Astrocyte of the hippocampus (primary cell): ENCODE results near the gene PRSS36.
"Not testable (repeated sequence)": the region's sequence is repeated elsewhere in the genome, so short reads cannot be mapped to it uniquely, and the experiment has no call there.

ENCODE experiments used
- DNase-seq: peaks from one replicate; pipeline ENCODE4 v3.0.0; 2011; ENCODE audit warnings: low read depth, low spot score

PRSS36 gene

DNA sequence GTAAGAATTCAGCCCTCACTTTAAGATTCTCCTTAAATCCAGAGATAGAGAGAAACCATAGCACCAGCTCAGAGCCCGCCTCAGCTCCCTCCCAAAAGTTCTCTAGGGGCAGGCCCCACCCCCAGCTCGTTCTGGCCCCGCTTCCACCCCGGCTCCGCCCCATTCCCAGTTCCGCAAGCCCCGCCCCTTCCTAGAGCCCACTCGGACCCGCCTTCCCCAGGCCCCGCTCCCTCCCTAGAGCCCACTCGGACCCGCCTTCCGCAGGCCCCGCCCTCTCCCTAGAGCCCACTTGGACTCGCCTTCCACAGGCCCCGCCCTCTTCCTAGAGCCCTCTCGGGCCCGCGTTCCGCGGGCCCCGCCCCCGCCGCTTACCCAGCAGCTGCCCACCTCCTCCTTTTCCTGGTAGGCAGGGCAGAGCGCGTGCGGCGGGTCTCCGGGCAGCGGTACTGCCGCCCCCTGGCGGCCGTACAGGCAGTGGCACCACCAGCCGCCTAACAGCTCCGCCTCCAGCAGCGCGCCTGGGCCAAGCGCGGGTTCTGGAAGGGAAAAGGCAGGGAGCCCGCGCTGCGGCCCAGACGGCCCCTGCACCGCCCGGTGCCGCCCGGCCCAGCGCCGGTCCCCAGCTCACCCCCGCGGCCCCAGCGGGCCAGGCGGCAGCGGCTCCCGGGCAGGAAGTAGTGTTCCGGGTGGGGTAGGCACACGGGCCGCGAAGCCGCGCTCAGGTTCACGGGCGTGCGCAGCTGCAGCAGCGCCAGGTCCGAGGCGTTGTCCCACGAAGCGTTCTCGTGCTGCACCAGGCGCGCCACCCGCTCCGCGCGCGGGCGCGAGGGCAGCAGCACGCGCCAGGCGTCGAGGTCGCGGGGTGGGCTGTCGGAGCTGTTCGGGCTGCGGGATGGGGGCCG lies 7.5 kb downstream of the PRSS36 start:
- peak; percentile 100 for DNase-seq

DNA sequence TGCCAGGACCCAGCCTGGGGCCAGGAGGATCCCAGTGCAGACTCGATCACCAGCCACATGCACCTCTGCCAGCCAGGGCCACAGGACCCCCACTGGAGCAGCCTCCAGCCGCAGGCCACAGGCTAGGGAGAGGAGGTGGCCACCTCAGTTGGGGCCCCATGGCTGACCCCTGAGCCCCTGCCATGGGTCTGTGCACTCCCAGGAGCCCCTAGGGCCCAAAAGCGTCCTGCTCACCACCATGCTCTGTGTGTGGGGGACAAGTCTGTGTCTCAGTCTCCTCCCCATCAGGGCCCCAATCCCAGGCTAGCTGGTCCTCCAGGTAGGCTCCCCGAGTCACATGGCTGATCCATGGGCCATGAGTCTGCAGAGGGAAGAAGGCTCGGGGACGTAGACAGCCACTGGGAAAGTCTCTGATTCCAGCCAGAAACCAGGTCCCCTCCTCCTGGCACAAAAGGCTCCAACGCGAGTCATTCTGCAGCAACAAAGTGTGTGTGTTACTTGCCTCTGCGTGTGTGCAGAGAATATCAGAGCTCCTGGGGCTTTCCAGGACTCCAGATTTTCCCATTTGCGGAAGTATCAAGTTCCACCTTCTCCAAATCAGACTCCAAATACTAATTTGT lies 8.3 kb downstream of the PRSS36 start:
- no peak for DNase-seq

DNA sequence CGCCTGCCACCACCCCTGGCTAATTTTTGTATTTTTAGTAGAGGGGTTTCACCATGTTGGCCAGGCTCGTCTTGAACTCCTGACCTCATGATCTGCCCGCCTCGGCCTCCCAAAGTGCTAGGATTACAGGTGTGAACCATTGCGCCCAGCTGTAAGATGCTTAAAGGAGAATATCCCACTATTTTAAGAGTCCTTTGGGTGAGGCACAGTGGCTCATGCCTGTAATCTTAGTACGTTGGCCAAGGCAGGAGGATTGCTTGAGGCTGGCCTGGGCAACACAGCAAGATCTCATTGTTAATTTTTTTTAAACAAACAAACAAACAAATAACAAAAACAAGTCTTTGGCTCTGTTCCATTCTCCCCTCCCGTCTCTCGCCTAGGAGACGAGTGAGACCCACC lies 8.8 kb downstream of the PRSS36 start:
- DNase-seq: not testable (repeated sequence)

DNA sequence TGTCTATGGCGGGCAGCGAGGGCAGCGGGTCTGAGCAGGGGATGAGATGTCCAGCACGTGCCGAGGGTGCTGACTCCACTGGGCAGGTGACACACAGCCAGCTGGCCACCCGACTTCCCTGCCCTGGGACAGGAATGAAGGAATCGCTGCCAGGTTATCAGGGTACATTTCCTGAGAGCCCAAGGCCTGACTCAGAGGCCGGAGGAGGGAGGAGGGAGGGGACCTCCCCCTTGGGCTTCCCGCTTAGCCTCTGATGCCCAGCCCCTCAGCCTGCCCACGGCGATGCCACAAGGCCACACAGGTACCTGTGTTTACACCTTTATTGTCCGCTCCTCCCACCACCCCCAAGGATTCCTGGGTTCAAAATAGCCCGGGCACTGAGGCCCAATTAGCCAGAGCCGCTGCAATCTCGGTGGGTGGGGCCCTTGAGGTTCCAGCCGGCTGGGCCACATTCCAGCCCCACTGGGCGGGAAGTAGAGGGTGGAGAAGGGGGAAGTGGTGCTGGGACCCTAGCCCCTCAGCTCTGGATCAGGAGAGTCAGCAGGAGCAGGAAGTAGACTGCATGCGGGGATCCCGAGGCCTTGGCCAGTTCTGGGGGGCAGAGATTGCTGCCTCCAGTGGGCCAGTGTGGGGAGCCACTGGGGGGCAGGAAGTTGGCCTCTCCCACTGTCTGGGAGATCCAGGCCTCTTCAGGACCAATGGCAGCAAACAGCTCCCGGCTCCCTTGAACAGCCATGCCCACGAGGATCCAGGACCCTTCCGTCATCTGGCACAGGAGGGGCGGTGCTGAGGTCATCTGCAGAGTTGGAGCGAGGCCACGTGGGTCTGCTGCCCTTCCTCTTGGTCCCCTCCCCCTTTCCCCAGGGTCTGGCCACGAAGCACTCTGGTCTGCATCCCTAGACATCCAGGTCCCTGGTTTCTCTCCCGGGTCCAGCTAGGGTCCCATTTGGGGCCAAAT lies 11.0 kb downstream of the PRSS36 start:
- peak; percentile 91 for DNase-seq

DNA sequence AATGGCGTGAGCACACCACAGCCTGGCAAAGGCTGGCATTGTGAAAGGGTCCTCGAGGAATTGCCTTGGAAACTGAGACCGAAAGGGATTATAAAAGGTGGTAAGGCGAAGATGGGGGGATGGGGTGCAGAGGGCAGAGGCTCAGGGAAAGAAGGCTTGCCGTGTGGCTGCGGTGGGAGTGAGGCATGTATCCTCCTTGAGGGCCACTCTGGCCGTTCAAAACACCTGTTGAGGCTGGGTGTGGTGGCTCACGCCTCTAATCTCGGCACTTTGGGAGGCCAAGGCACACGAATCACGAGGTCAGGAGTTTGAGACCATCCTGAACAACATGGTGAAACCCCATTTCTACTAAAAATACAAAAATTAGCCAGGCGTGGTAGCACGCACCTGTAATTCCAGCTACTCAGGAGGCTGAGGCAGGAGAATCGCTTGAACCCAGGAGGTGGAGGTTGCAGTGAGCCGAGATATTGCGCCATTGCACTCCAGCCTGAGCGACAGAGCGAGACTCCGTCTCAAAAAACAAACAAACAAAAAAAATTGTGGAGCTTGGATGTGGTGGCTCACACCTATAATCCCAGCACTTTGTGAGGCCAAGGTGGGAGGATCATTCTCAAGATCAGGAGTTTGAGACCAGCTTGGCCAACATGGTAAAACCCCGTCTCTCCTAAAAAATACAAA lies 12.9 kb downstream of the PRSS36 start:
- DNase-seq: not testable (repeated sequence)

DNA sequence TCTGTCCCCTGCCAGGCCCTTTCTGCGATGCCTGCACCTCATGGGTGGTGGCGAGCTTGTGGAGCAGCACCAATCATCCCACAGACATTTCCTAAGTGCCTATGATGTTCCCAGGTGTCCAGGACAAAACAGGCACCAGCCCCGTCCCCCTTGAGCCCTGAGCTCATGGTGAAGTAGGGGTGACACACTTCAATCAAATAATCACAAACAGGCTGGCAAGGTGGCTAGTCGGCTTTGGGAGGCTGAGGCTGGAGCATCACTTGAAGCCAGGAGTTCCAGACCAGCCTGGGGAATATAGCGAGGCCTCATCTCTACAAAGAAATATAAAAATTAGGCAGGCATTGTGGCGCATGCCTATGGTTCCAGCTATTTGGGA lies 13.6 kb downstream of the PRSS36 start:
- DNase-seq: no peak

DNA sequence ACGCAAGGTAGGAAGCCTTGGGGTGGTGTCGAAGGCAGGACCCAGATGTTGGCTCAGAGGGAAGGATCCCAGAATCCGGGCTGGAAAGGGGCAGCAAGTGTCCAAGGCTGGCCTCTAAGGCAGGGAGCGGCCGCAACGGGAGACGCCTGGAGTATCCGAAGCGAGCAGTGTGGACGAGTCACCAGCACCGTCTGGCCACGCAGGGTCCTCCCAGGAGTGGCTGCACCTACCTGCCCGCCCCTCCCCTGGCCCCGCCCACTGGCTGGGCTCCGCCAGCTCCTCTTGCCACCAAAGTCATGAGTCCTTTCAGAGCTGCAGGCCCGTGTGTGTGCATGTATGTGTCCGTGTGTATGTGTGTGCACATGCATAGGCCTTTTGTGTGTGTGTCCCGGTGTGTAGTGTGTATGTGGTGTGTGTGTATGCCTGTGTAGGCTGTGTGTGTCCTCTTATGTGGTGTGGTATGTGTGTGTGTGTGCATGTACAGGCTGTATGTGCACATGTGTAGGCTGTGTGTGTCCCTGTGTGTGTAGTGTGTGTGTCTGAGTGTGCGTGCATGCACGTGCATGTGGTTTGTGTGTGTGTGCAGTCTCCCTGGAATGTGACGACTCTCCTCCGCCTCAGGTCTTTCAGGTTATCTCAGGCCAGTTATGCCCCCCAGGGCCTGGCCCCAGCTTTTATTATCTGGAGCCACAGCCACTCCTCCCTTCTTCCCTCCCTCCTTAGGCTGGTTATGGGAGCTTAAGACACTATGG lies 14.2 kb downstream of the PRSS36 start, which contains the start of gene PRSS8:
Gene PRSS8 (minus strand): TSS at position 193 of the 752 bp plus-strand sequence. CDS start 229 bp downstream, outside the sequence.
- DNase-seq: no peak

DNA sequence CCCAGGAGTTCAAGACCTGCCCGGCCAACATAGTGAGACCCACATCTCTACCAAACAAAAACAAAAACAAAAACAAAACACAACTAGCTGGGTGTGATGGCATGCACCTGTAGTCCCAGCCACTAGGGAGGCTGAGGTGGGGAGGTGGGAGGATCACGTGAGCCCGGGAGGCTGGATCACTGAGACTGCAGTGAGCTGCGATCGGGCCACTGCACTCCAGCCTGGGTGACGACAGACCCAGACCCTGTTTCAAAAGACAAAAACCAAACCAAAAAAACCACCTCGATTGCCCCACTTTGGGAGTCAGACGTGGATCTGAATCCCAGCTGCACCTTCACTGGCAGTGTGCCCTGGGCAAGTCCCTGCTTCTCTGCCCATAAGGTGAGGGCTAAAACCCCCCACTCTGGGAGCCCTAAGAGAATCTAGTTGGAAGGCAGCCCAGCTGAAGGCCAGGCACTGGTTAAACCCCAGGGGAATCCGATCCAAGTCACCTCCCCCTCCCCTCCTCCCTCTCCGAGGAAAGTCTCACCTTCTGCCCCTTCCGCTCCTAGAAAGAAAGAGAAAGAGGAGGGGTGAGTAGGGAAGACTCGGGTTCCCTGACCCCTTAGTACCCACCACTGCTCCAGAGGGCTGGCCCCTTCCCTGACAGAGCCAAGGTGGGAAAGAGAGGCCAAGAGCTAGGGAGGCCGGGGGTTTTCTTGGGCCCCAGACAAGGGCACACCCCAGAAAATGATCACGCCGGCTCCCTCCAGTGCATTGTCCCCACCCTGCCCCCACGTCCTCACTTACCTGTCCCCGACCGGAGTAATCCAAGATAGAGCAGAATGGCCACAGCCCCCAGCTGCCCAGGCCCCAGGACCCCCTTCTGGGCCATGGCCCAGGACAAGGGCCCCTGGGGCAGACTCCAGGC lies 15.0 kb downstream of the PRSS36 start:
- peak; percentile 31 for DNase-seq

DNA sequence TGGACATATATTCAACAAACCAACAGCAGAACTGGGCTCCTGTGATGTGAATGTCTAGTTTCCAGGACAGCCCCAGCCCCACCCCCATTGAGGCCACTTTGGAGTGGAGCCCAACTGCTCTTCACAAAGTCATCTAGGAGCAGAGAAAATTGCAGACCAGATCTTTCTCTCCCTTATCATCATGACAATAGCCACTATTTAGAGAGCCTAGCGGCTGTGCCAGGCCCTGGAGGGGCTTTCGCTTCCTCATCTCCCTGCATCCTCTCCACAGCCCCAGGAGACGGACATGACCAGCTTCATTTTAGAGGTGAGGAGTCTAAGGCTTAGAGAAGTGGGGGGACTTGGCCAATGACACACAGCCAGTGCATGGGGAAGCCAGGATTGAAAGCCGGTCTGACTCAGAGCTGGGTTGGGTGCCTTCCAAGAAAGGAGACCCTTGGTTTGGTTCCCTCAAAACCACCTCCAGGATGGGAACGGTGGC lies 15.7 kb downstream of the PRSS36 start:
- peak; percentile 57 for DNase-seq

DNA sequence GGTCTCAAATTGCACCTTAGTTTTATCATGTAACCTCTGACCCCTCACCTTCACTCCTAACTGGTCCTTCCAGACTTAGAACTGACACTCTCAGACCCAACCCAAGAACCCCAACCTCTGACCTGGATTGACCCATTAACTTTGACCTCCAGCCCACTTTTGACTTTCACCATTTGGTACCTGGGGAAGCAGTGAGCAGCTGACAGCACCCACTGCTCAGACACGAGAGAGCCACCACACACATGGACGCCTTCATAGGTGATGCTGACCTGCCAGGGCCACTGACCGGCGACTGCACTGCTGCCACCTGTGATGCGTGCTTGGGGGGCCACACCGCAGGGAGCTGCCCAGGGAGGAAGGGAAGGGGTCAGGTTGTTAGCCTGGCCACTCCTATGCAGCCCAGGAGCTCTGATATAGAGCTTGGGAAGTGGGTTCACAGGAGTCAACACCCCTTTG lies 16.8 kb downstream of the PRSS36 start:
- DNase-seq: no peak

DNA sequence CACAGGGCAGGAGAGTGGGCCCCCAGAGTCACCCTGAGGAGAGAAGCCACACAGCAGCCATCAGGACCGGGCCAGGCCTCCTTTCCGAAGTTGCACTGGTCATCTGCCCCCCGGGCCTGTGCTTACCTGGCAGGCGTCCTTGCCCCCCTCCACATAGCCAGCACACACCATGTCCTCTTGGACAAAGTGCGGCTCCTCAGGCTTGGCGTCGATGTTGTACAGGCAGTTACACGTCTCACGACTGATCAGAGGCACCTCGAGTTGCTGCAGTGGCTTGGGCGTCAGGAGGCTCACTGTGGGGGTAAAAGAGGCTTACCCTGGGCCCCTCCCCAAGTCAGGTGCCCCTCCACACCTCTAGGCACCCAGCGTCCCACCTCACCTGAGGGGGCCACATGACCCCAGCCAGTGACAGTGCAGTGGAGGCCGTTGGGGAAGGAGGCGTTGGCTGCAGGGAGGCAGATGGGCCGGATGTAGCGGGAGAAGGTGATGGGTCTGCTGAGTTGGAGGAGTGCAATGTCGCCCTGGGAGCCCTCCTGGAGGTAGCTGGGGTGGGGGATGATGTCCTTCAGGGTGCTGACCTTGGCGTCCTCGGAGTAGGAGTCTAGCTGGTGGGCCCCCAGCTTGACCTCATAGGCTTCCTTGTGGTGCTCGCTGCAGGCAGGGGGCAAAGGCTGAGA lies 17.4 kb downstream of the PRSS36 start:
- DNase-seq: no peak

DNA sequence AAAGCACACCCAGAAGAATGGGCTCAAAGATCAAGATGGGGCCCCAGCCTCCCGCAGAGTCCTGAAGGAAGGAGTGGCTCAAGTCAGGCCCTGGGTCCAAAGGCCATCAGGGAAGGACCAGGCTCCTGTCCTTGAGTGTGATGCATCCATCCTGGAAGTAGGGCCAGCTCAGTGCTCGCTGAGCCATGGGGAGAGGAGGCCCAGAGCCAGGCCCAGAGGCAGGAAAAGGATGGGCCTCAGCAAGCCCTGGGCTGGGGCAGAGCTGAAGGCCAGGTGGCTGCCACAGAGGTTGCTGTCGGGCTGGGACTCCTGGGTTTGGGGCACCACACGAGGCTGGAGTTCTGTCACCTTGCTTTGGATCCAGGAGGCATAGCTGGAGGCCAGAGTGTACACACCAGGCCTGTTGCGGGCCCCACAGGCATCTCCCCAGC lies 18.0 kb downstream of the PRSS36 start:
- DNase-seq: no peak

DNA sequence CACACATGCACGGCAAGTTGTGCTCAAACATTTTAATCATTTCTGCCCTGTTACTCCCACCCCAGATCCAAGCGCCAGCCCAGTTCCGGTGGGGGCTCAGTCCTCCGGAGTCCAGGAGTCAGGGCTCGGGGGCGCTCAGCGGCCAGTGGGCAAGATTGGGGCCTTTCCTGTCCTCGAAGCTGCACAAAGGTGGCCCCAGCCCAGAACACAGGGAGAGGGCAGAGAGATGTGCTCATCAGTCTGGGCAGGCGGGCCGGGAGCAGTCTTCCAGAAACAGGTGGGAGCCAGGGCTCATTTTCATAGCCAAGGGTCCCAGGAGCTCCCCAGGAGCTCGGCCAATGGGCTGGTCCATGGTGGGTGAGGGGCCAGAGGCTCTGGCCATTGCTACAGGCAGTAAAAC lies 18.4 kb downstream of the PRSS36 start:
- DNase-seq: no peak

DNA sequence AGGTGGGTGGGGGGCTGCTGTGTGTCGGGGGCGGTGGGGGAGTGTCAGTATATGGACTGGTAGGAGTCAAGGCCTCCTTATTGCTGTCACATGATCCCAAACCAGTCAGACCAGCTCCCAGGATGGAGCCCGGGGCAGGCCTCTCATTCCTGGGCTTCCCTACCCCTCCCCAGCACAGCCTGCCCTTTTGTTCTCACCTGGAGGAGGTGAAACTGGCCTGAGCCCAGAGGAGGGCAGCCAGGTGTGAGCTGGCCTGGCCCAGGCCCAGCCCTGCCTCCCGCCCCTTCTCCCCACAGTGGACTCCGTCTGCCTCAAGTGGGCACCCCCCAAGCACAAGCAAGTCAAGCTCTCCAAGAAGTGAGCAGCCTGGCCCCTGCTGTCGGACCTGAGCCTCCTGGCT lies 19.0 kb downstream of the PRSS36 start:
- DNase-seq: no peak

DNA sequence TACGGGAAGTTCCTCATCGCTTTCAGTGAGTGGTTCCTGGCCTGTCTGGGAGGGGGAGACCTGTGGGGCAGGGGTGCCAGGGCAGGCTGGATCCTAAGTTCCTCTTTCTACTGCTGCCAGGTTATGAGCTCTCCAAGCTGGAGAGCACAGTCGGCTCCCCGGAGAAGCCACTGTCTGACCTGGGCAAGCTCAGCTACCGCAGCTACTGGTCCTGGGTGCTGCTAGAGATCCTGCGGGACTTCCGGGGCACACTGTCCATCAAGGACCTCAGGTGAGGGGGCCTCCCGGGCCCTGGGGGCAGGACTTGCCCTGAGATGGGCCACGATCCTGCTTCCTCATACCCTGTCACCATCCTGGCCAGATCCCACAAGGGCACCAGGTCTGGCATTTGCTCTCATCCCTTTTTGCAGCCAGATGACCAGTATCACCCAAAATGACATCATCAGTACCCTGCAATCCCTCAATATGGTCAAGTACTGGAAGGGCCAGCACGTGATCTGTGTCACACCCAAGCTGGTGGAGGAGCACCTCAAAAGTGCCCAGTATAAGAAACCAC lies 19.5 kb downstream of the PRSS36 start:
- no peak for DNase-seq

DNA sequence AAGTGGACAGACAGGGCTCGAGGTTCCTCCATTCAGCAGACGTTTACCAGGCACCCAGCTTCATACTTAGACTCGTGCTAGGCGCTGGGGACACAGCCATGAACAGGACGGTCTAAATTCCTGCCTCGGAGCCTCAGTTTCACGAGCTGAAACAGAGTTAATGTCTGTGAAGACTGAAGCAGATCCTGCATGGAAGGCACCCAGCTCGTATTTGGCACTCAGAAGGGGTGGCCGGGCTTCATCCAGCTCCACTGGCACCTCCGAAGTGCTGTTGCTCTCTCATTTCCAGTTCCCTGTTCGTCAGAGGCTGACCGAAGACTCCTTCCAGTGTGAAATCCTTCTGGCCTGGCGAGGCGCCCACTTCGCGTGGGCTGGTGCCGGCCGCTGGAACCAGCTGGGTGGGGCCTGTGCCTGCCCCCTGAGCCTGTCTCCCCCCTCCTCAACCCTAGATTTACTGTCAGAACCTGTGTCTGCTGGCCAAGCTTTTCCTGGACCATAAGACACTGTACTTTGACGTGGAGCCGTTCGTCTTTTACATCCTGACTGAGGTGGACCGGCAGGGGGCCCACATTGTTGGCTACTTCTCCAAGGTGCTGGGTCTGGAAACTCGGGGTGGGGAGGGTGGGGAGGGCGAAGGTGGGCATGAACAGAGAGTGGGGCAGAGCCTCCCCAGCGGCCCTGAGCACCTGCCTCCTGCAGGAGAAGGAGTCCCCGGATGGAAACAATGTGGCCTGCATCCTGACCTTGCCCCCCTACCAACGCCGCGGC lies 20.1 kb downstream of the PRSS36 start:
- peak; percentile 33 for DNase-seq

DNA sequence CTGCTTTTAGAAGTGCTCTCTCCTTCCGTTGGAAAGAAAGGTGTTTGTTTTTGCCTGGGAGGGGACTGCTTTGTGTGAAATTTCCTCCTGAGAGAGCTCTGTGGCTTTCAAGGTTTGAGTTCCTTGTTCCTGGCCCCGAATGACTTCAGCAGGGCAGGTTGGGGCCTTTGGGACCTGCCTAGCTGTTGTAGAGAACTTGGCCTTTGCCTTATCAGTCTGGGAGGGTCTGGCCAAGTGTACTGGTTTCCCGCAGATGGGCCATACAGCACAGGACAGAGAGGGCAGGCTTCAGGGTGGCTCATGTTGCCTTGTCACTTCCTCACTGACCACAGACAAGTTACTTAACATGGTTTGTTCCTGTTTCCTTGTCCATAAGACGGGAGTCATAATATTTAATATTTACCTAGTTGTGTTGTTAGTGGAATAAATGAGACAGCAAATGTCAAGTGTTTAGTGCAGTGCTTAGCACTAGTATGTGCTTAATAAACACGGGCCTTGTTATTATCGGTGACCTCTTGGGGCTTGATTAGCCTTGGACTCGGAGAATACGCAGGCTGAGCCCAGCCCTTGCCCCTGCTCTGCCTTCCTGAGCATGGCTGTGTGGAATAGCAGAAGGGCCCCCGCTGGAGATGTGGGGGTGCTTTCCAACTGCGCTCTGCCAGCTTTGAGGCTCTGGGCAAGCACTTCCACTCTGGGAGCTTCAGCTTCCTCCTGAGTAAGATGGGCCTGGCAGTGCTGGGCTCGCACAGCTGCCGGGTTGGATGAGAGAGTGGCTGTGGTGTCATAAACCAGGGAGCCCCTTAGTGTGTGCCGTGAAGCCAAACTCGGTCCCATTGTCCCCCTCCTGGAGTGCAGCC lies 20.9 kb downstream of the PRSS36 start:
- no peak for DNase-seq
